ENCODE results near the gene GPANK1. TPM values are rescaled to one million over a fixed set of nuclear protein-coding genes. Genes with fewer than 3 reads are reported as not detected.

GPANK1 gene
- total RNA-seq, 1 experiment from 2014 or later, result 26.8 TPM

DNA sequence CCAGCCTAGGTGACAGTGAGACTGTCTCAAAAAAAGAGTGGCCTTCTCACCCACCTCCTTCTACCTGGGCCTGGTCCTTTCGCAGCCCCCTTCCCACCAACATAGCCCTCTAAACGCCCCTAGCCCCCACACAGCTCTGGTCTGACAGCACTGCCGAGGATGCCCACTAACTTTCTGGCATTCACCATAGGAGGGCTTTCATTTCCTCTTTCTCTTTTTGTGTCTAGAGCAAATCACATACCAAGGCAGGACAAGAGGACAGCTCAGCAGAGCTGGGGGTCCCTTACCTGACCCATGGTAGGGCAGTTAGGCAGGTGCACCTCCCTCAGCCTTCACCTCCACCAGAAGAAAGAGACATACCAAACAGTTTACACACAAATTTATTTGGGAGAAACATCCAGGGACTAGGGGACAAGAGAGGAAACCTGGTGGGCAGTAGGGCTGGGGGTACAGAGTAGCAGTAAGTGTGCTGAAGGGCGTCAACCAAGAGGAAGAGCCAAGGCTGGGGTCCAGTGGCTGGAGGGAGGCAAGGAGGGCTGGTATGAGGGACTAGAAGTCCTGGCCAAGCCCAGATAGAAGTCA is 11.6 kb upstream of the GPANK1 start:
- no peaks in the 10 kb centered on the region for H3K79me2 ChIP-seq (ENCODE audit: insufficient read depth, low read length)
- no peak overlapping the region for H2BK20ac ChIP-seq (ENCODE audit: low read depth, low read length, poor library complexity, severe bottlenecking)
- no peak overlapping the region for H2BK120ac ChIP-seq (ENCODE audit: low read depth, low read length, poor library complexity, severe bottlenecking)
- no peak overlapping the region for H3K23ac ChIP-seq (ENCODE audit: insufficient read length, low read depth, low read length)
- no CpG with 5 or more reads among the region's 4 CpGs for WGBS (ENCODE audit: extremely low coverage, insufficient read length, low lambda C conversion rate)
- Mint-ChIP-seq H3K9me3 (no peaks in the 10 kb centered on the region; a peak in 1 of 5 replicates), H3K36me3 (ENCODE audit: insufficient read depth in 1 of 3, low read depth in 3 of 3) (peaks cover 13 to 24% (median 21%) of the 10 kb centered on the region in 3 experiments; a peak in 6 of 7 replicates), H3K27ac (peak overlapping the region in 1 of 3 experiments; percentile 27; a peak in 1 of 7 replicates), H3K4me1 (peaks cover 9 to 14% of the 10 kb centered on the region in 2 experiments), H3K27me3 (ENCODE audit: low read depth) (peaks cover 12% of the 10 kb centered on the region), H3K4me3 (no peak overlapping the region)
- no peak overlapping the region for H3K4me2 ChIP-seq (ENCODE audit: insufficient read depth, insufficient read length, low read length)
- no peak overlapping the region for H3K27ac ChIP-seq (ENCODE audit: insufficient read length, low read depth, low read length)
- no peak overlapping the region for H3K14ac ChIP-seq (ENCODE audit: insufficient read depth, low read length)
- H2BK5ac ChIP-seq (ENCODE audit: insufficient read length, low read length), result no peak overlapping the region
- H2BK15ac ChIP-seq (ENCODE audit: low read depth, low read length), result no peak overlapping the region
- H3K23me2 ChIP-seq (ENCODE audit: insufficient read length, low read depth, low read length, poor library complexity, severe bottlenecking), result peaks cover 6% of the 10 kb centered on the region
- H3K4ac ChIP-seq (ENCODE audit: low read depth, low read length), result no peak overlapping the region
- H2AK5ac ChIP-seq (ENCODE audit: insufficient read length, low read length), result no peak overlapping the region
- no peaks in the 10 kb centered on the region; the same call in 1 of the 2 replicates for H3K27me3 ChIP-seq (ENCODE audit: insufficient read depth, low read length)
- no peak overlapping the region for H2BK12ac ChIP-seq (ENCODE audit: insufficient read length, low read depth, low read length)
- no peaks in the 10 kb centered on the region for H4K20me1 ChIP-seq (ENCODE audit: control insufficient read depth, insufficient read depth, insufficient read length)
- H3K4me1 ChIP-seq (ENCODE audit: insufficient read depth, low read length), result no peaks in the 10 kb centered on the region
- H2AFZ ChIP-seq (ENCODE audit: low read length), result no peak overlapping the region
- TF ChIP-seq, protein P1, sequence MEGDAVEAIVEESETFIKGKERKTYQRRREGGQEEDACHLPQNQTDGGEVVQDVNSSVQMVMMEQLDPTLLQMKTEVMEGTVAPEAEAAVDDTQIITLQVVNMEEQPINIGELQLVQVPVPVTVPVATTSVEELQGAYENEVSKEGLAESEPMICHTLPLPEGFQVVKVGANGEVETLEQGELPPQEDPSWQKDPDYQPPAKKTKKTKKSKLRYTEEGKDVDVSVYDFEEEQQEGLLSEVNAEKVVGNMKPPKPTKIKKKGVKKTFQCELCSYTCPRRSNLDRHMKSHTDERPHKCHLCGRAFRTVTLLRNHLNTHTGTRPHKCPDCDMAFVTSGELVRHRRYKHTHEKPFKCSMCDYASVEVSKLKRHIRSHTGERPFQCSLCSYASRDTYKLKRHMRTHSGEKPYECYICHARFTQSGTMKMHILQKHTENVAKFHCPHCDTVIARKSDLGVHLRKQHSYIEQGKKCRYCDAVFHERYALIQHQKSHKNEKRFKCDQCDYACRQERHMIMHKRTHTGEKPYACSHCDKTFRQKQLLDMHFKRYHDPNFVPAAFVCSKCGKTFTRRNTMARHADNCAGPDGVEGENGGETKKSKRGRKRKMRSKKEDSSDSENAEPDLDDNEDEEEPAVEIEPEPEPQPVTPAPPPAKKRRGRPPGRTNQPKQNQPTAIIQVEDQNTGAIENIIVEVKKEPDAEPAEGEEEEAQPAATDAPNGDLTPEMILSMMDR (conservative IDR thresholded peaks at IDR 0.05), result no peak
- no peak overlapping the region for H3T11ph ChIP-seq (ENCODE audit: low read length)
- H3K9me3 ChIP-seq (ENCODE audit: control insufficient read depth, low read depth, low read length), result no peaks in the 10 kb centered on the region
- no peak overlapping the region for H3K18ac ChIP-seq (ENCODE audit: insufficient read length, low read depth, low read length)
- no peaks in the 10 kb centered on the region for H3K79me1 ChIP-seq (ENCODE audit: insufficient read depth, low read depth, low read length, poor library complexity, severe bottlenecking)
- no peak for DNase-seq
- H3K9ac ChIP-seq (ENCODE audit: extremely low read depth, insufficient read length, low read length), result no peak overlapping the region
- H4K8ac ChIP-seq (replicated peaks; ENCODE audit: insufficient read length, low read depth, low read length), result no peak overlapping the region
- no peak overlapping the region for H4K5ac ChIP-seq (ENCODE audit: insufficient read length, low read depth, low read length)
- no peak overlapping the region for H3K56ac ChIP-seq (ENCODE audit: insufficient read length, low read depth, low read length)
- no peak overlapping the region for H4K91ac ChIP-seq (ENCODE audit: insufficient read length, low read depth, low read length)
